NB4 (cell line): ENCODE results near the gene SPATA46.

Experiments used
- CTCF ChIP-seq: IDR thresholded peaks from one replicate; pipeline ENCODE4 v1.5.1; 2012; ENCODE audit warnings: low read depth, low read length
- MAX ChIP-seq: IDR thresholded peaks from 2 replicates; pipeline ENCODE4 v1.6.1; 2011; ENCODE audit warnings: low read depth, low read length
- POLR2A ChIP-seq: IDR thresholded peaks from 2 replicates; pipeline ENCODE4 v1.6.1; 2011; ENCODE audit warnings: mild to moderate bottlenecking; ENCODE audit not compliant: insufficient read length; ENCODE audit errors: extremely low read depth

- TF ChIP-seq POLR2A (no peak), CTCF (no peak), MAX (no peak)
These were observed 49.4 kb downstream of the SPATA46 start for GRCh38 chr1:162327144-162327787.
